ENCODE data around the gene CMPK1.
"Not testable (repeated sequence)": the region's sequence is repeated elsewhere in the genome, so short reads cannot be mapped to it uniquely, and the experiment has no call there.

The CMPK1 gene

DNA sequence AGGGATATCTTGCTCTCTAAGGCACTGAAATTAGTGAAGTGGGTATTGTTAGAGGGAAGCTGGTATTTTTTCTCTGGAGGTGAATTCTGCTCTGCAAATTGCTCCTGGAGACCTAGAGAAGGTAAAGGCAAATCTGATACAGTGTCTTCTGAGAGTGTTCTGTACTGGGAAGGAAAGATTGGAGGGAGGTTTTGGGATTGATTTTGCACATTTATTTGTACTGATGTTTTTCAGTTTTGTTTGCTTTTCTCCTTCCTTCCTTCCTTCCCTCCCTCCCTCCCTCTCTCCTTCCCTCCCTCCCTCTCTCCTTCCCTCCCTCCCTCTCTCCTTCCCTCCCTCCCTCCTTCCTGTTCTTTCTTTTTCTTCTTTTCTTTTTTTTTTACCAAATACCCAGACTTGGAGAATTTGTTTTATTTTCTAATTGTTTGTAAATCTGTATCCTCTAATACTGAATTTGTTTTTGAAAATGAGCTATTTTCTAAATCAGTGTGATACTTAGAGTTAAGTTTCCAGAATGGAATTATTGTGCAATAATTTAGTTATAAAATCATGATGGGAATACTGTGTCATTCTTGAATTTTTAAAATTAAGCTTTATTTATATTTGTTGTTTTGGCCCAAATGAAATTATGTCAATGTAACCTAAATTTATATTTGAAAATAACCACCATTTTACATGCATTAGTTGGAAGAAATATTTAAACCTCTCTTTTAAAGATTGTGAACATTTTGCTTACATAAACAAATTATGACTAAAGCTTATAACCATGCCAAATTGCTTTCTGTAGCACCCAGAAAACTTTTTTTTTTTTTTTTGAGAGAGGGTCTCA is 4.9 kb downstream of the CMPK1 start:
- no peak for DNase-seq

DNA sequence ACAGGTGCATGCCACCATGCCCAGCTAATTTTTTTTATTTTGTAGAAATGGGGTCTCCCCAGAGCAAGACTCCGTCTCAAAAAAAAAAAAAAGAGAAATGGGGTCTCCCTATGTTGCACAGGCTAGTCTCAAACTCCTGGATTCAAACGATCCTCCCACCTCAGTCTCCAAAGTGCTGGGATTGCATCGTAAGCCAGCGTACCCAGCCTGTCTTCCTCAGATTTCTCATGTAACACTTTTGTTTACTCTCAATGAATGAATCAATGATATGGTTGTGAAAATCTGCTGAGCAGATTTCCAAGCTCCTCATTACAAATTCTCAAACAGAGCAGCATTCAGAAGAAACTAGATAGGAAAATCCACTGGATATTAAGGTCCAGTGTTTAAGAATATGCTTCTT is 6.6 kb downstream of the CMPK1 start:
- DNase-seq: no peak

DNA sequence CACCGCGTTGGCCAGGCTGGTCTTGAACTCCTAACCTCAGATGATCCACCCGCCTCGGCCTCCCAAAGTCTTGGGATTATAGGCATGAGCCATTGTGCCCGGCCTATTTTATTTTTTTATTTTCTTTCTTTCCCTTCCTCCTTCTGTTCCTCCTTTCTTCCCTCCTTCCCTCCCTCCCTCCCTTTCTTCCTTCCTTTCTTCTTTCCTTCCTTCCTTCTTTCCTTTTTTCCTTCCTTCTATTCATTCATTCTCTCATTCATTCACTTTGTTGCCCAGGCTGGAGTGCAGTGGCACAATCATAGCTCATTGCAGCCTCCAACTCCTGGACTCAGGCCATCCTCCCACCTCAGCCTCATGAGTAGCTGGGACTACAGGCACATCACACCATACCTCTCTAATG is 13.4 kb downstream of the CMPK1 start:
- DNase-seq: not testable (repeated sequence)

DNA sequence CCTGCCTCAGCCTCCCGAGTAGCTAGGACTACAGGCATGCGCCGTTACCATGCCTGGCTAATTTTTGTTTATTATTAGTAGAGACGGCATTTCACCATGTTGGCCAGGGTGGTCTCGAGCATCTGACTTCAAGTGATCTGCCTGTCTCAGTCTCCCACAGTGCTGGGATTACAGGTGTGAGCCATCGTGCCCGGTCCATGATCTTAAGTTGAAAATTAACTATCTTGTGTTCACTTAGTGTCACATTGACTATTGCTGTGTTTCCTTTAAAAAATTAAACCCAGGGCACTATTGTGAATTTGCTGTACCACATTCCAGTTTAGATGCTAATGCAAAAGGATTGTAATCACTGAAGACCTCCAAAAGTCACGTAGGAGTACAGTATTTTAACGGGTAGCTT is 14.1 kb downstream of the CMPK1 start:
- DNase-seq: no peak

DNA sequence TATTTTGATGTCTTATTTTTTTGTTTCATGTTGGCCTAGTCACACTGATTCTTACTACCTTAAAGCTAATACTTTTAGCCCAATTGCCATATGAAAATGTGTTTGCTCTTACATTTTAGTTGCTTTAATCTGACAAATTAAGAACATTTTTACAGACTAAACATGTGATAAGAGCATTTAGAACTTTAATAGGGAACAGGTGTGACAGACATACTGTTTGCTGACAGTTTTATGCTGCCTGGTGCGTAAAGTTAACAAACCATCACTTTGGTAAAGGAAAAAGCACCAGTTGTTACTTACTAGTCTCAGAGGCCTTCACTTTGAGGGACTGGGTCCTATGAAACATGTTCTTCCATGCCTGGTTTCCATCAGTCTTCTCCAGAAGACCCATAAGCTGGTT is 14.7 kb downstream of the CMPK1 start:
- DNase-seq: no peak

DNA sequence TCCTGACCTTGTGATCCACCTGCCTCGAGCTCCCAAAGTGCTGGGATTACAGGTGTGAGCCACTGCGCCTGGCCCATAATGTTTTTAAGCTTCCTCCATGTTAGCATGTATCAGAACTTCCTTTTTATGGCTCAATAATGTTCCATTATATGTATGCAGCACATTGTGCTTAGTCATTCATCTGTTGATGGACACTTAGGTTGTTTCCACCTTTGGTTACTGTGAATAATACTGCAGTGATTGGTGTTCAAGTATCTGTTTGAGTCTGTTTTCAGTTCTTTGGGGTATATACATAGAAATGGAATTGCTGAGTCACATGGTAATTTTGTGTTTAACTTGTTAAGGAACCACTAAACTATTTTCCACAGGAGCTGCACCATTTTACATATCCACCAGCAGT is 17.7 kb downstream of the CMPK1 start:
- DNase-seq: peak; percentile 82

DNA sequence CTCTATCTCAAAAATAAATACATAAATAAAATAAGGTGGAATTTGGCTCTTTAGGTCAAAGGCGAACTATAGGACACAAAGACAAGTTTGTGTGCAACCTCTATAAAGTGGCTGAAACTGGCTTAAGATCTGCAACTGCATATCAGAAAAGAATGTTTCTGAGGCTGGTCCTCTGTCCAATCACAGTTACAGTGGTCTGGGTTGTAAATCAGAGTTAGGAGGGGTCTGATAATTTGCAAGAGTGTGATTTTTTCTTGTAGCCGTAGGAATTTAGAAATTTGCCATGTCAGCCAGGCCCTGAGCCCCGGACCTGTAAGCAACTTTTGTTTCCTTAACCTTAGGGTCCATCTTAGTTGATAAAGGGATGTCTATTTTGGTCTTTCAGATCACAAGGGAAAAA is 27.8 kb downstream of the CMPK1 start:
- no peak for DNase-seq

DNA sequence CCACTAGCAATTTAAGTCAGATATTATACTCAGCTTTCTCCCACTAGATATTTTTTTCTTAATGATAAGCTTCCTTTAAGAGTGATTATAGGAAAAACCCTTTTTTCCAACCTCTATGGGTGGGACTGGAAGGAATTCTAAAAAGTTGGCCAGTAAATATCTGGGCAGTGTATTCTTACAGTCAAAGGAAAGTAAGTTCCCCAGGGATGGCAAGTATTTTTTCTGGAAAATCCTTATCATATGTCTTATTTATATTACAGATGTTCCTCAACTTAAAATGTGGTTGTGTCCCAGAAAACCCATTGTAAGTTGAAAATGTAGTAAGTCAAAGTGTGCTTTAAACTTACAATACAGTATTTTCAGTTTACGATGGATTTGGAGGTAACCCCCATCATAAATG is 29.2 kb downstream of the CMPK1 start:
- DNase-seq: no peak

DNA sequence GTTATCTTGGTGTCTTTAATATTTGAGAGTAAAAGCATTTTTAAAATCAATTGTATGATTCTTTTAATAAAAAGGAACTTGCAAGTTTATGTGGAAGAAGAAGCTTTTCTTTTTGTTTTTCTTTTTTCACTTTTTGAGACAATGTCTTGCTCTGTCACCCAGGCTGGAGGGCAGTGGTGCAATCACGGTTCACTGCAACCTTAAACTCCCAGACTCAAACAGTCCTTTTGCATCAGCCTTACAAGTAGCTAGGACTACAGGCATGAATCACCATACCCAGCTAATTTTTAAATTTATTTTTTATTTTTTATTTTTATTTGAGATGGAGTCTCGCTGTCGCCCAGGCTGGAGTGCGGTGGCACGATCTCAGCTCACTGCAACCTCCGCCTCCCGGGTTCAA is 34.1 kb downstream of the CMPK1 start:
- no peak for DNase-seq

DNA sequence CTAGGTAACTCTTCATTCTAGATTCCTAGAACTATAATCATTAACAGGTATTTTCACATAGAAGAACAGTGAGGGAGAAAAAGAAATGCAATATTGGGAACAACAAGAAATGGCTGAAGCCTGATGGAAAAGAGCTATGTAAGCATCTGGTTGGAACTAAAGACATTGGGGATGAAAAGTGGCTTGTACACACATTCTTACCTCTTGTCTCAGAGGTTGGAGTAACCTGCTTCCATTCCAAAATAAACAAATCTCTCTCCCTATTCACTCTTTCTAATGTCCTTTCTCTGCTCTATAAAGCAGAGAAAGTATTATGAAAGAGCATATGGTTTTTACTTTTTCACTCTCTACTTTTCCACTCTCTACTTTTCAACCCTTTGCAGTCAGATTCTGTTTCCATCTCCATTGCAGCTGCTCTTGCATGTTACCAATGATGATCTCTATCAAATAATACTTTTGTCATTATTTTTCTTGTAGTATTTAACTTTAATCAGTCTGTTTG is 37.5 kb downstream of the CMPK1 start:
- no peak for DNase-seq

DNA sequence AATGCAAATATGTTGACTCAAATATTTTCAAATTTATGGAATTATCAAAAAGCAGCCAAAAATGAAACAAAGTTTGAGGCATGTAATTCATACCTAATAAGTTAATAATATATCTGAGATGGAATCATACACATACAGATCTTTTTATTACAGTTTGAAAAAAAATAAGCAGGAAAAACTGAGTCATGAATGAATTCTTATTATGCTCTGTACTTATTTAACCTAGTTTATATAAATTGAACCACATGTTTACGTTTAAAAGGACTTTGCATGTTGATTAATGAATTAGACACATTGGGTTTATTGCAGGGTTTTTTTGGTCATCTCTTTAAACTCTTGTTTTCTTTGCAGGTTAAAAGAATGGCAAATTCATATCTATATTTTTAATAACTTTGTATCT is 40.9 kb downstream of the CMPK1 start:
- DNase-seq: no peak

DNA sequence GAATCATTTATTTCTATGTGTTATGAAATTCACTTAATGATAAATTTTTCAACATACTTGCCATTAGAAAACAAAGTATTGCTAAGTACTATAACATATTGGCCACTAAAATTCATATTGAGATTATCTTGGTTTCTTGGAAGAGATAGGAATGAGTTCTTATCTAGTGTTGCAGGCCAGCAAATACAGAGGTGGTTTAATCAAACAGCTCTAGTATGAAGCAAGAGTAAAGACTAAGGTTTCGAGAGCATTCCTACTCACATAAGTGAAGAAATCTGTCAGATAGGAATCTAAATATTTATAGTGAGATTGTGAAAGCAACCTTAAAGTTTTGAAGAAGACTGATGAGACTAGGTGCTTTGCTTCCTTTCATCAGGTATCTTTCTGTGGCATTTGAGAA is 44.6 kb downstream of the CMPK1 start:
- DNase-seq: no peak

DNA sequence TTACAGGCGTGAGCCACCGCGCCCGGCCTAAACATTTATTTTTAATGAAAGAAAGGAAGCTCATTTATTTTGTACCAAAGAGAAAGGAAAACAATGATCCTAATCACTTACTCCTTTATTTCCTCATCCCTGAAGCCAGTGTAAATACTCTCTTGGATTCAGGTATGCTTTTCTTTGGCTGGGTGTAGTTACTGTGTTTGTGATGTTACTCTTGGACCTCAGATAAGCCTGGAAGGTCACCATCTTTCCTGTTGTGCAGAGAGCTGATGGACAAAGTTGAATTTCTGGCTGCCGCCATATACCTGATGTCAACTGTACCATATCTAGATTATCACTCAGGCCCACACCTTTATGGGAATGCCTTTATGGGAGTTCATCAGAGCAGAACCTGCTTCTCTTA is 47.1 kb downstream of the CMPK1 start:
- DNase-seq: no peak

DNA sequence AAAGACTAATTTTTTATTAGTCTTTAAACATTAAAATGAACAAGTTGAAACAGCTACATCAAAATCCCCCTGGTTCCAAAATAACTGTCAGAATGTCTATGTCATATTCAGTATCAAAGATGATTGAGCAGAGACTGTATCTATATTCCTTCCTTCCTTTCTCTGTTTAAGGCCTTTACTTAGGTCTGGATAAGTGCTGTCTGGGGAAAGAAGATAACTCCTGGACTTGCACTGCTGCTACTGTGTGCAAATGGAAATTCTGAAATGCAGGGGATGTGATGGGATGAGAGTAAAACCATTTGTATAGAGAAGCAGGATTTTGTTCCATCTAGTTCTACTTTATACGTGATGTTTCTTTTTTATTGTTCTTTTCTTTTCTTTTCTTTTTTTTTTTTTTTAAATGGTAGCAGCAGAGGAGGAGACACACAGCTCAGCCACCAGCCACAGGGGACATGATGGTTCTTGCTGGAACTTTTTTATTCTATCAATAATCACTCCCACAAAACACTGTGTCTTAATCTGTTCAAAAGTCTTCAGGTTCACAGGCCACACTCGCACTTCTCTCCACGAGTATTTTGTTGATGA is 48.9 kb downstream of the CMPK1 start:
- no peak for DNase-seq

DNA sequence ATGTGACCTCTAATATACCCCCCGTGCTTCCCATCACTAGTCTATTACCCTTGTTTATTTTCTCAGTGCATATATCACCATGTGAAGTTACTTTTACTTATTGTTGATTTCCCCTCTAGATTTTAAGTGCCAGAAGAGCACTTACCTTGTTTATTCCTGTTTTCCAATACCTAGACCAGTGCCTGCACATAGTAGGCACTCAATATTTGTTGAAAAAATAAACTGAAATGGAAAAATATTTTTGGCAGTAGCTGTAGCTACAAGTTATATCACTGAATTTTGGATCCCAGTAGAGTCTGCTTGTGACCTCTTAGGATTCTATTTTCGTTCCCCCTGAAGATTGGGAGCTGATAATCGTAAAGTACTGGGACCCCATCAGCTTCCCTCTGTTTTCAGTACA is 50.5 kb downstream of the CMPK1 start:
- no peak for DNase-seq

DNA sequence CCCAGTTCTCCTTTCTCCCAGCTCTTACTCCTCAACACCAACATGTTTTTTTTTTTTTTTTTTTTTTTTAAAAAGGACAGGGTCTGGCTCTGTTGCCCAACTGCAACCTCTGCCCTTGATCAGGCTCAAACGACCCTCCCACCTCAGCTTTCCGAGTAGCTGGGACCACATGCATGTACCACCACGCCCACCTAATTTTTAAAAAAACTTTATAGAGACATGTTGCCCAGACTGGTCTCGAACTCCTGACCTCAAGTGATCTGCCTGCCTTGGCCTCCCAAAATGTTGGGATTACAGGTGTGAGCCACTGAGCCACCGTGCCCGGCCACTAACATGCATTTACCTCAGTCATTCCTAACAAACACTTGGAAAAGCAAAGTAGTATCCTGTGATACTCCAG is 51.4 kb downstream of the CMPK1 start:
- no peak for DNase-seq

DNA sequence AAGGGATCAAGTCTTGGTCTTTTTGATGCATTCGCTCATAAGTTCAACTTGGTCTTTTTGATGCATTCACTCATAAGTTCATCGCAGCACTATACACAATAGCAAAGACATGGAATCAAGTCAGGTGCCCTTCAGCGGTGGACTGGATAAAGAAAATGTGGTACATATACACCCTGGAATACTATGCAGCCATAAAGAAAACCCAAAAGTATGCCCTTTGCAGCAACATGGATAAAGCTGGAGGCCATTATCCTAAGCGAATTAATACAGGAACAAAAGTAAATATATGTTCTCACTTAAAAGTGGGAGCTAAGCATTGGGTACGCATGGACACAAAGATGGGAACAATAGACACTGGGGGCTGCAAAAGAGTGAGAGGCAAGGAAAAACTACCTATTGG is 52.7 kb downstream of the CMPK1 start:
- DNase-seq: no peak

DNA sequence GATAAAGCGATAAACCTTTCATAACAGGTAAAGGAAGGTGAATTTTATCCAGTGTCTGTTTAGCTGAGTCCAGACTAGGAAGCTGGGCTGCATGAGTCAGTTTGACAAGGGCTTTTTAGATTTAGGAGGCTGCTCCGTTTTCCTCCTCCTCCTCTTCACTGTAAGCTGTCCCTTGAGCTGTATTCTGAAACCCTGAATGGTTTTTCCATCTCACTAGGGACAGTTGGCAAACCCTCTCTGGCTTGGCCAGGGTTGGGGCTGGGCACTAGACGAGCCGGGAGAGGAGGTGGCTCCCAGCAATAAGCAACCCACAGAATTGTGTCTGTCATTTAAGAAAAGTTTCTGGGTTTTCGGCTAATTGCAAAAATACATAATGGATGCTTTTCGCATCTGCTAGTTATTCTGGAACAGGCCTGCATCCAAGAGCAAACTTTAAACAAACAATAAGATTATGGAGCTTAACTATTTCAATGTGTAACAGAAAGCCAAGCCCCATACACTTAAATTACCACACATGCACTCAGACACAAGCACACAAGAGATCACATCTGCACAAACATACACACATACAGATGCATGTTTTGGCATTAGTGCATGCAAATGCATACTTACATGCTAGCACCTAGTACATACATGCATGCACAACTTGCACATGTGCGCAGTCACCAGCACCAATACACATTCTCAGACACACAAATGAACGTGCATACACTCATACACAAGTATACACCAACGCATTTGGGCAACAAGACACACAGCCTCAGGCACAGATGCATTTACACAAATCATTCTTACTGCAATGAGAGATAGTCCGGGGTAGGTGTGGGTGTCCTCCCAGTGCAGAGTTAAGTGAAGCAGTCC is 54.7 kb downstream of the CMPK1 start:
- no peak for DNase-seq

DNA sequence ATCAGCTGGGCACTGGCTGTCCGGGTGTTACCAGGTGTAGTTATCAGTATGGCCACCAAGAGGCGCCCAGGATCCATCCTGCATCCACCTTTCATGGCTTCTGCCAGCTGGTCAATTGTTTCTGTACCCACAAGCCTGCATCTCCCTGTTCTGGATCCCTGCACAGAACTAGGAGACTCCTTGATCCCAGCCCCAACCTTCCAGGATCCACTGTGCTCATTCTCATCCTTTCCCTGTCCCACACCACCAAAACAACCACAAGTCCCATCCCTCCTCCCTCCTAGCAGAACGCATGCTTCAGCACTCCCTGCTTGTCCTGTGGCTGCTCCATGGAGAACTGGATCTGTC is 55.3 kb downstream of the CMPK1 start:
- DNase-seq: peak; percentile 69

DNA sequence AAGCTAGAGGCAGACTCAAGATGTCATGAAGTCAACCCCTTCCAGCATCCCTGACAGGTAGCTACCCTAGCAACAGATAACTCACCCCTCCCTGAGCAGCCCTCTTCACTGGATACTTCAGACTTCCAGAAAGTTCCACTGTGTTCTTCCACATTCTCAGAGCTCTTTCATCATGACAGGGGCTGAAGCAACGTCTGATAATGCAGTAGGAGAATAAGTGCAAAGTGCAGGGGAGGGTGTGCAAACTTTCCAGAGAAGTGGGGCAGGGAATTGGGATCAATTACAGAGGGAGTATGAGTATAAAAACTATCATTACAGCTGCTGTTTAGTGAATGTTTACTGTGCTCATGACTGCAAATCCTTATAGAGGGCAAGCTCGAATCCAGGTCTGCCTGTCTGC is 56.1 kb downstream of the CMPK1 start:
- no peak for DNase-seq

DNA sequence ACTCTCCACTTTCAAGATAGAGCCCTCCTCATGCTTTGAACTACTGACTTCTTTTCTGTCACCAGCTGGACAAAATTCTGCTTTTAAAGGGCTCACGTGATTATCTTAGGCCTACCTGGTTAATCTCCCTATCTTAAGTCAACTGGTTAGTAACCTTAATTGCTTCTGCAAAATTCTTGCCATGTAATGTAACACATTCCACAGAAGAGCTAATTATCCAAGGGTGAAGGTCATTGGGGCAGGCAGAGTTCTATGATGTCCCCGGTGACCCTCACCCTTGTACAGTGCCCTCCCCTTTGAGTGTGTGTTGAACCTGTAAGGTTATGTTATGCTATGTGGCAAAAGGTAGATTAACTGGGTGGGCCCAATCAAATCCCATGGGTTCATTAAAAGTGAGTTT is 57.3 kb downstream of the CMPK1 start:
- DNase-seq: no peak

DNA sequence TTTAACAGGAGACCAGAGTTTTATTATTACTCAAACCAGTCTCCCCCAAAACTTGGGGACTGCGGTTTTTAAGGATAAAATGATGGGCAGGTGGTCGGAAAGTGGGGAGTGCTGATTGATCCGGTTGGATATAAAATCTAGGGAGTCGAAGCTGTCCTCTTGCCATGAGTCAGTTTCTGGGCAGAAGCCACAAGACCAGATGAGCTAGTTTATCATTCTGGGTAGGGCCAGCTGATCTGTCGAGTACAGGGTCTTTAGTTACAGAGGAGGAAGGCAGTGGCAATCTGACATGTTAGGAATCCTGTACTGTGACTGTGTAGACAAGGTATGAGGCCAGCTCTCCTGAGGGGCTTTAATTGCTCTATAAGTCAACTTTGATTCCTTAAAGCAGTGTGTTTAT is 59.6 kb downstream of the CMPK1 start:
- DNase-seq: no peak

DNA sequence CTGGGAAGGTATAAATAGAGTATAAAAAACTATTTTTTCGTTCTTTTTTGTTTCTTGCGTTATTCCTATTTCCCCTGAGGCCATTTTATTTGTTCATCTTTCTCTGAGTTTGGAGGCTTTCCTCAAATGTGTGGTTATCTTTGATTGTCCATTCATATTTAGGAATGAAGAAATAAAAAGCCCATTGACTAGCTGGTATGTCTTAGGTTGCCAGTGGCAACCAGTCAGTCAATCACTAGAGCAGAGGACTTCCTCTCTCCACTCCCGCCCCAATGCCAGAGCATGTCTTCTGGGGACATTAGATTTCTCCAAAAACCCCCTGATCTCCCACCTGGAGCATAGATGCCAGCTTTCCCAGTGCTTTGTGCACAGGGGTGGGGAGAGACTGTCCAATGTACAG is 61.8 kb downstream of the CMPK1 start:
- no peak for DNase-seq

DNA sequence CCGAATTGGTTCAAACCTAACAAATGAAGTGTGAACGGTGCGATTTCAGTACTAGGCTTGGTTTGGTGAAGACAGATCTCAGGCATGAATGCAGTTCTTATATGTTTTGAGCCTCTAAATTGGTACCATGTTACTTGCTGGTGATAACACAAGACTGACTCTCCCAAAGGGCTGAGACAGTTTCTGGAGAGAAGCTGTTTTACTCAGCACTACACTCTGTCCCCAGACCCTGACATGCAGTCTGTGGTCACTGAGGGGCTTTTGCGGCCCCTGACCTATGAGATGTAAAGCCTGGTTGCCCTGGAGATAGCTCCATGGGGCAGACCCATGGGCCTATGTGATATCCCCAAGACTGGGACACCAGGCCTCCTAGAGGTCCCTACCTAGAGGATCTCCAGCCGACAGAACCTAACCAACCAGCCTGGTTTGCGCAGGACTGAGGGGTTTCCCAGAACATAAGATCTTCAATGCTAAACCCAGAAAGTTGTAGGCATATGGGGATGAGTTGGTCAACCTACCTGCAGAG is 63.1 kb downstream of the CMPK1 start:
- DNase-seq: no peak

All from activated CD4-positive, alpha-beta T cell treated with anti-CD3 and anti-CD28 coated beads, Interleukin-2, Interleukin-6, amounts not matched to agents 100 ng/mL and 50 ng/mL, durations not matched to agents 16 hours and 8 hours (primary cell).